GM23338 (cell line): ENCODE results near the gene PDE7B.

ENCODE experiments used
- EZH2 ChIP-seq: fragments of 200-600 bp; sonication (generic); IDR thresholded peaks from one replicate; pipeline ENCODE4 v1.8.0; 2017; ENCODE audit warnings: antibody characterized with exemption, mild to moderate bottlenecking, low read depth; ENCODE audit not compliant: unreplicated experiment
- EZH2phosphoT487 ChIP-seq: fragments of 200-600 bp; sonication (generic); IDR thresholded peaks from one replicate; pipeline ENCODE4 v1.8.1; 2018; ENCODE audit warnings: antibody characterized with exemption; ENCODE audit not compliant: unreplicated experiment
- POLR2AphosphoS5 ChIP-seq: IDR thresholded peaks from 2 replicates; pipeline ENCODE4 v1.6.1; 2016; ENCODE audit warnings: antibody characterized with exemption, low read depth
- ZNF331 ChIP-seq: fragments of 250-450 bp; sonication (Bioruptor Pico); IDR thresholded peaks from 2 replicates; pipeline ENCODE4 v1.5.0; 2020; ENCODE audit warnings: low read depth, mild to moderate bottlenecking, moderate library complexity
- TF ChIP-seq, protein P1 (sequence below), 2 experiments: fragments of 200-600 bp in 1 of 2; sonication (generic) in 1 of 2; conservative IDR thresholded peaks; 2 replicates each; pipeline versions ENCODE4 v1.5.1 to v1.6.1; 2016 to 2017; ENCODE audit warnings: antibody characterized with exemption in 2 of 2, low read depth in 2 of 2, mild to moderate bottlenecking in 2 of 2, moderate library complexity in 1 of 2
- TF ChIP-seq, protein P2 (sequence below): IDR thresholded peaks from one replicate; pipeline ENCODE4 v1.6.1; 2018; ENCODE audit warnings: antibody characterized with exemption; ENCODE audit not compliant: unreplicated experiment
- TF ChIP-seq, protein P3 (sequence below): fragments of 250-450 bp; sonication (Bioruptor Pico); IDR thresholded peaks from 2 replicates; pipeline ENCODE4 v1.5.0; 2020; ENCODE audit warnings: mild to moderate bottlenecking, moderate library complexity

DNA sequence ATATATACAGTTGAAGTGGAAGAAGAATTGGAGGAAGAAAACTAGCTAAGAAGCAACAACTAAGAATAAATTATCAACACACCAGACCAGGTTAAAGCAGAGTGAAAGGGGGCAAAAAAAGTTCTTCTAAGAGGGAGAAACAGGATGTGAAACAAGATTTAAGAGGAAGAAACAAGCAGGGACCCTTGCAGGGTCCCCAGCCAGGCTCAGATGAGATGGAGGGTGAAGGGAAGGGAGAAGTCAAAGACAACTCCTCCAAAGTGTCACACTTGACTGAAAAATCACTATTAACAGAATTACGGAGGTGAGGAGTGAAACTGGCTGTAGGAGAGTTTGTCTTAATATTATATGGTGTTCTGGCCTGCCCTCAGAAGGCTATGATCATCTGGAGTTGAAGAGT is 333.2 kb downstream of the PDE7B start:
- TF ChIP-seq, protein P1, sequence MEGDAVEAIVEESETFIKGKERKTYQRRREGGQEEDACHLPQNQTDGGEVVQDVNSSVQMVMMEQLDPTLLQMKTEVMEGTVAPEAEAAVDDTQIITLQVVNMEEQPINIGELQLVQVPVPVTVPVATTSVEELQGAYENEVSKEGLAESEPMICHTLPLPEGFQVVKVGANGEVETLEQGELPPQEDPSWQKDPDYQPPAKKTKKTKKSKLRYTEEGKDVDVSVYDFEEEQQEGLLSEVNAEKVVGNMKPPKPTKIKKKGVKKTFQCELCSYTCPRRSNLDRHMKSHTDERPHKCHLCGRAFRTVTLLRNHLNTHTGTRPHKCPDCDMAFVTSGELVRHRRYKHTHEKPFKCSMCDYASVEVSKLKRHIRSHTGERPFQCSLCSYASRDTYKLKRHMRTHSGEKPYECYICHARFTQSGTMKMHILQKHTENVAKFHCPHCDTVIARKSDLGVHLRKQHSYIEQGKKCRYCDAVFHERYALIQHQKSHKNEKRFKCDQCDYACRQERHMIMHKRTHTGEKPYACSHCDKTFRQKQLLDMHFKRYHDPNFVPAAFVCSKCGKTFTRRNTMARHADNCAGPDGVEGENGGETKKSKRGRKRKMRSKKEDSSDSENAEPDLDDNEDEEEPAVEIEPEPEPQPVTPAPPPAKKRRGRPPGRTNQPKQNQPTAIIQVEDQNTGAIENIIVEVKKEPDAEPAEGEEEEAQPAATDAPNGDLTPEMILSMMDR (conservative IDR thresholded peaks at IDR 0.05; ENCODE audit: low read depth in 2 of 2) = no peak
- TF ChIP-seq POLR2AphosphoS5 (no peak), EZH2 (no peak), ZNF331 (no peak), EZH2phosphoT487 (no peak)
- TF ChIP-seq, protein P2, sequence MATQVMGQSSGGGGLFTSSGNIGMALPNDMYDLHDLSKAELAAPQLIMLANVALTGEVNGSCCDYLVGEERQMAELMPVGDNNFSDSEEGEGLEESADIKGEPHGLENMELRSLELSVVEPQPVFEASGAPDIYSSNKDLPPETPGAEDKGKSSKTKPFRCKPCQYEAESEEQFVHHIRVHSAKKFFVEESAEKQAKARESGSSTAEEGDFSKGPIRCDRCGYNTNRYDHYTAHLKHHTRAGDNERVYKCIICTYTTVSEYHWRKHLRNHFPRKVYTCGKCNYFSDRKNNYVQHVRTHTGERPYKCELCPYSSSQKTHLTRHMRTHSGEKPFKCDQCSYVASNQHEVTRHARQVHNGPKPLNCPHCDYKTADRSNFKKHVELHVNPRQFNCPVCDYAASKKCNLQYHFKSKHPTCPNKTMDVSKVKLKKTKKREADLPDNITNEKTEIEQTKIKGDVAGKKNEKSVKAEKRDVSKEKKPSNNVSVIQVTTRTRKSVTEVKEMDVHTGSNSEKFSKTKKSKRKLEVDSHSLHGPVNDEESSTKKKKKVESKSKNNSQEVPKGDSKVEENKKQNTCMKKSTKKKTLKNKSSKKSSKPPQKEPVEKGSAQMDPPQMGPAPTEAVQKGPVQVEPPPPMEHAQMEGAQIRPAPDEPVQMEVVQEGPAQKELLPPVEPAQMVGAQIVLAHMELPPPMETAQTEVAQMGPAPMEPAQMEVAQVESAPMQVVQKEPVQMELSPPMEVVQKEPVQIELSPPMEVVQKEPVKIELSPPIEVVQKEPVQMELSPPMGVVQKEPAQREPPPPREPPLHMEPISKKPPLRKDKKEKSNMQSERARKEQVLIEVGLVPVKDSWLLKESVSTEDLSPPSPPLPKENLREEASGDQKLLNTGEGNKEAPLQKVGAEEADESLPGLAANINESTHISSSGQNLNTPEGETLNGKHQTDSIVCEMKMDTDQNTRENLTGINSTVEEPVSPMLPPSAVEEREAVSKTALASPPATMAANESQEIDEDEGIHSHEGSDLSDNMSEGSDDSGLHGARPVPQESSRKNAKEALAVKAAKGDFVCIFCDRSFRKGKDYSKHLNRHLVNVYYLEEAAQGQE = no peak
- TF ChIP-seq, protein P3, sequence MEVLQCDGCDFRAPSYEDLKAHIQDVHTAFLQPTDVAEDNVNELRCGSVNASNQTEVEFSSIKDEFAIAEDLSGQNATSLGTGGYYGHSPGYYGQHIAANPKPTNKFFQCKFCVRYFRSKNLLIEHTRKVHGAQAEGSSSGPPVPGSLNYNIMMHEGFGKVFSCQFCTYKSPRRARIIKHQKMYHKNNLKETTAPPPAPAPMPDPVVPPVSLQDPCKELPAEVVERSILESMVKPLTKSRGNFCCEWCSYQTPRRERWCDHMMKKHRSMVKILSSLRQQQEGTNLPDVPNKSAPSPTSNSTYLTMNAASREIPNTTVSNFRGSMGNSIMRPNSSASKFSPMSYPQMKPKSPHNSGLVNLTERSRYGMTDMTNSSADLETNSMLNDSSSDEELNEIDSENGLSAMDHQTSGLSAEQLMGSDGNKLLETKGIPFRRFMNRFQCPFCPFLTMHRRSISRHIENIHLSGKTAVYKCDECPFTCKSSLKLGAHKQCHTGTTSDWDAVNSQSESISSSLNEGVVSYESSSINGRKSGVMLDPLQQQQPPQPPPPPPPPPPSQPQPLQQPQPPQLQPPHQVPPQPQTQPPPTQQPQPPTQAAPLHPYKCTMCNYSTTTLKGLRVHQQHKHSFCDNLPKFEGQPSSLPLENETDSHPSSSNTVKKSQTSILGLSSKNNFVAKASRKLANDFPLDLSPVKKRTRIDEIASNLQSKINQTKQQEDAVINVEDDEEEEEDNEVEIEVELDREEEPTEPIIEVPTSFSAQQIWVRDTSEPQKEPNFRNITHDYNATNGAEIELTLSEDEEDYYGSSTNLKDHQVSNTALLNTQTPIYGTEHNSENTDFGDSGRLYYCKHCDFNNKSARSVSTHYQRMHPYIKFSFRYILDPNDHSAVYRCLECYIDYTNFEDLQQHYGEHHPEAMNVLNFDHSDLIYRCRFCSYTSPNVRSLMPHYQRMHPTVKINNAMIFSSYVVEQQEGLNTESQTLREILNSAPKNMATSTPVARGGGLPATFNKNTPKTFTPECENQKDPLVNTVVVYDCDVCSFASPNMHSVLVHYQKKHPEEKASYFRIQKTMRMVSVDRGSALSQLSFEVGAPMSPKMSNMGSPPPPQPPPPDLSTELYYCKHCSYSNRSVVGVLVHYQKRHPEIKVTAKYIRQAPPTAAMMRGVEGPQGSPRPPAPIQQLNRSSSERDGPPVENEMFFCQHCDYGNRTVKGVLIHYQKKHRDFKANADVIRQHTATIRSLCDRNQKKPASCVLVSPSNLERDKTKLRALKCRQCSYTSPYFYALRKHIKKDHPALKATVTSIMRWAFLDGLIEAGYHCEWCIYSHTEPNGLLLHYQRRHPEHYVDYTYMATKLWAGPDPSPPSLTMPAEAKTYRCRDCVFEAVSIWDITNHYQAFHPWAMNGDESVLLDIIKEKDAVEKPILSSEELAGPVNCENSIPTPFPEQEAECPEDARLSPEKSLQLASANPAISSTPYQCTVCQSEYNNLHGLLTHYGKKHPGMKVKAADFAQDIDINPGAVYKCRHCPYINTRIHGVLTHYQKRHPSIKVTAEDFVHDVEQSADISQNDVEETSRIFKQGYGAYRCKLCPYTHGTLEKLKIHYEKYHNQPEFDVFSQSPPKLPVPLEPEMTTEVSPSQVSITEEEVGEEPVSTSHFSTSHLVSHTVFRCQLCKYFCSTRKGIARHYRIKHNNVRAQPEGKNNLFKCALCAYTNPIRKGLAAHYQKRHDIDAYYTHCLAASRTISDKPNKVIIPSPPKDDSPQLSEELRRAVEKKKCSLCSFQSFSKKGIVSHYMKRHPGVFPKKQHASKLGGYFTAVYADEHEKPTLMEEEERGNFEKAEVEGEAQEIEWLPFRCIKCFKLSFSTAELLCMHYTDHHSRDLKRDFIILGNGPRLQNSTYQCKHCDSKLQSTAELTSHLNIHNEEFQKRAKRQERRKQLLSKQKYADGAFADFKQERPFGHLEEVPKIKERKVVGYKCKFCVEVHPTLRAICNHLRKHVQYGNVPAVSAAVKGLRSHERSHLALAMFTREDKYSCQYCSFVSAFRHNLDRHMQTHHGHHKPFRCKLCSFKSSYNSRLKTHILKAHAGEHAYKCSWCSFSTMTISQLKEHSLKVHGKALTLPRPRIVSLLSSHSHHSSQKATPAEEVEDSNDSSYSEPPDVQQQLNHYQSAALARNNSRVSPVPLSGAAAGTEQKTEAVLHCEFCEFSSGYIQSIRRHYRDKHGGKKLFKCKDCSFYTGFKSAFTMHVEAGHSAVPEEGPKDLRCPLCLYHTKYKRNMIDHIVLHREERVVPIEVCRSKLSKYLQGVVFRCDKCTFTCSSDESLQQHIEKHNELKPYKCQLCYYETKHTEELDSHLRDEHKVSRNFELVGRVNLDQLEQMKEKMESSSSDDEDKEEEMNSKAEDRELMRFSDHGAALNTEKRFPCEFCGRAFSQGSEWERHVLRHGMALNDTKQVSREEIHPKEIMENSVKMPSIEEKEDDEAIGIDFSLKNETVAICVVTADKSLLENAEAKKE (CRISPR knock-in tag) = no peak
